Ishikawa (cell line): Measurements from ENCODE around the gene ARAP1.

Source experiments
- NFIC ChIP-seq: IDR thresholded peaks from 2 replicates; pipeline ENCODE4 v1.6.1; 2012
- USF1 ChIP-seq: IDR thresholded peaks from 2 replicates; pipeline ENCODE4 v1.6.1; 2012
- YY1 ChIP-seq: IDR thresholded peaks from 2 replicates; pipeline ENCODE4 v1.6.1; 2012; ENCODE audit warnings: low read depth

- 0 out of 2 replicates have a peak, but pooled peaks have one; percentile 26 for TF ChIP-seq NFIC
- no peak for TF ChIP-seq USF1
- no peak for TF ChIP-seq YY1
These were observed 48.8 kb downstream of the ARAP1 start for GRCh38 chr11:72703267-72704008.
